HCT116 (cell line): ENCODE data around the gene FNDC5. TPM values are rescaled to one million over a fixed set of nuclear protein-coding genes. Genes with fewer than 3 reads are reported as not detected.

Source experiments
- ATAC-seq: fragments of 200-7000 bp; cut with Tn5 transposase; 2 replicates; pipeline ENCODE4 v1.9.1; 2020; ENCODE audit warnings: mild to moderate bottlenecking, moderate library complexity
- Bru-seq: library from RNA; stranded (reverse); fragments of 400-500 nt; gene quantifications from one replicate; lab custom pipeline; 2021; lab: Mats Ljungman, UMichigan
- BruChase-seq, 2 experiments: library from RNA; stranded (reverse); fragments of 400-500 nt; gene quantifications; one replicate each; lab custom pipeline; 2021; lab: Mats Ljungman, UMichigan
- BruUV-seq: library from RNA; stranded (reverse); fragments of 400-500 nt; replicated peaks from 2 replicates; lab custom pipeline; 2021; lab: Mats Ljungman, UMichigan
- CTCF ChIA-PET: fragments of 300-600 bp; sonication (Branson Sonifier 250); formaldehyde crosslinking; loops from one replicate; lab custom pipeline; 2021; ENCODE audit warnings: antibody characterized with exemption; lab: Charles Lee
- POLR2A ChIA-PET: fragments of 300-600, 350-600 bp; sonication (Branson Sonifier 250); formaldehyde crosslinking; loops from one replicate; lab custom pipeline; 2021; ENCODE audit warnings: antibody characterized with exemption; lab: Charles Lee
- RAD21 ChIA-PET, 2 experiments: fragments of 300-600 bp; sonication (Branson Sonifier 250); formaldehyde crosslinking; loops; one replicate each; lab custom pipeline; 2023; ENCODE audit warnings: low total read pairs in 2 of 2; ENCODE audit not compliant: uncharacterized antibody in 2 of 2, unreplicated experiment in 2 of 2, low non-redundant PET in 1 of 2; lab: Charles Lee
- DNase-seq: peaks from one replicate; pipeline ENCODE4 v3.0.0-alpha.2; 2010; ENCODE audit warnings: low read depth, low spot score
- H2AFZ ChIP-seq: fragments of 200-600 bp; shearing (Covaris generic), sonication (generic); 2 replicates; pipeline ENCODE4 v1.6.1; 2017; ENCODE audit warnings: low read depth, mixed run types, mixed read lengths, antibody characterized with exemption, low read length; ENCODE audit not compliant: poor library complexity, severe bottlenecking
- H3K27ac ChIP-seq: 2 replicates; pipeline ENCODE4 v1.5.1; 2012; ENCODE audit warnings: low read depth, low read length
- H3K27me3 ChIP-seq: fragments of 200-600 bp; sonication (generic); 2 replicates; pipeline ENCODE4 v1.6.1; 2016; ENCODE audit warnings: mixed run types, low read length, mixed read lengths; ENCODE audit not compliant: insufficient read depth
- H3K36me3 ChIP-seq, 2 experiments: fragments of 200-500 bp in 1 of 2; fragments of 200-600 bp in 1 of 2; sonication (Bioruptor generic) in 1 of 2; sonication (generic) in 1 of 2; 2 replicates each; pipeline versions ENCODE4 v1.5.1 to v1.6.1; 2014 to 2016; ENCODE audit warnings: low read length in 2 of 2, inconsistent platforms in 1 of 2, mixed read lengths in 1 of 2, mixed run types in 1 of 2; ENCODE audit not compliant: insufficient read depth in 2 of 2, control insufficient read depth in 1 of 2
- H3K4me1 ChIP-seq, 2 experiments: fragments of 200-600 bp in 1 of 2; sonication (generic) in 1 of 2; 2 replicates each; pipeline versions ENCODE4 v1.5.1 to v1.6.1; 2012 to 2017; ENCODE audit warnings: low read length in 2 of 2, inconsistent platforms in 1 of 2, mild to moderate bottlenecking in 1 of 2, mixed read lengths in 1 of 2, mixed run types in 1 of 2, moderate library complexity in 1 of 2; ENCODE audit not compliant: insufficient read depth in 2 of 2, control insufficient read depth in 1 of 2
- H3K4me2 ChIP-seq: fragments of 200-600 bp; sonication (generic); 2 replicates; pipeline ENCODE4 v1.6.1; 2017; ENCODE audit warnings: mixed run types, low read length, mixed read lengths
- H3K4me3 ChIP-seq, 2 experiments: fragments of 200-600 bp in 1 of 2; sonication (generic) in 1 of 2; replicated peaks in 1 of 2; 2 replicates each; pipeline ENCODE4 v1.5.1; 2011 to 2016; ENCODE audit warnings: low read length in 2 of 2, control low read depth in 1 of 2, low read depth in 1 of 2, mild to moderate bottlenecking in 1 of 2, mixed read lengths in 1 of 2, mixed run types in 1 of 2
- H3K79me2 ChIP-seq: fragments of 200-600 bp; sonication (generic); 2 replicates; pipeline ENCODE4 v1.6.1; 2017; ENCODE audit warnings: mild to moderate bottlenecking, mixed run types, low read length, moderate library complexity, mixed read lengths; ENCODE audit not compliant: insufficient read depth
- H3K9ac ChIP-seq: fragments of 200-600 bp; sonication (generic); 2 replicates; pipeline ENCODE4 v1.6.1; 2016; ENCODE audit warnings: low read length, mixed read lengths
- H3K9me2 ChIP-seq: fragments of 200-600 bp; sonication (generic), shearing (Covaris generic); 2 replicates; pipeline ENCODE4 v1.6.1; 2017; ENCODE audit warnings: mixed run types, mild to moderate bottlenecking, moderate library complexity; ENCODE audit not compliant: insufficient read depth
- H3K9me3 ChIP-seq, 2 experiments: fragments of 200-500 bp in 1 of 2; fragments of 200-600 bp in 1 of 2; sonication (Bioruptor generic) in 1 of 2; sonication (generic) in 1 of 2; 2 replicates each; pipeline ENCODE4 v1.6.1; 2014 to 2017; ENCODE audit warnings: low read length in 2 of 2, mixed read lengths in 2 of 2, inconsistent platforms in 1 of 2, low read depth in 1 of 2, mild to moderate bottlenecking in 1 of 2, mixed run types in 1 of 2, moderate library complexity in 1 of 2; ENCODE audit not compliant: control insufficient read depth in 1 of 2, insufficient read depth in 1 of 2
- H4K20me1 ChIP-seq: fragments of 200-600 bp; sonication (generic), shearing (Covaris generic); 2 replicates; pipeline ENCODE4 v1.6.1; 2017; ENCODE audit warnings: mixed run types, mild to moderate bottlenecking, moderate library complexity; ENCODE audit not compliant: insufficient read depth
- ATF3 ChIP-seq: IDR thresholded peaks from 2 replicates; pipeline ENCODE4 v1.6.1; 2012
- CBX3 ChIP-seq: IDR thresholded peaks from 2 replicates; pipeline ENCODE4 v1.6.1; 2012; ENCODE audit warnings: low read depth
- CEBPB ChIP-seq: IDR thresholded peaks from 2 replicates; pipeline ENCODE4 v1.6.1; 2012; ENCODE audit warnings: low read depth
- EZH2 ChIP-seq: fragments of 200-600 bp; sonication (generic); IDR thresholded peaks from 2 replicates; pipeline ENCODE4 v1.6.1; 2017; ENCODE audit warnings: antibody characterized with exemption, mixed run types
- EZH2phosphoT487 ChIP-seq: fragments of 200-600 bp; IDR thresholded peaks from 2 replicates; pipeline ENCODE4 v1.6.1; 2018; ENCODE audit warnings: antibody characterized with exemption, borderline replicate concordance
- FOSL1 ChIP-seq: IDR thresholded peaks from 2 replicates; pipeline ENCODE4 v1.6.1; 2012; ENCODE audit warnings: low read depth
- JUND ChIP-seq: IDR thresholded peaks from 2 replicates; pipeline ENCODE4 v1.6.1; 2012
- MAX ChIP-seq: IDR thresholded peaks from 2 replicates; pipeline ENCODE4 v1.6.1; 2012
- SIN3A ChIP-seq: IDR thresholded peaks from 2 replicates; pipeline ENCODE4 v1.6.1; 2012; ENCODE audit warnings: low read depth
- SRF ChIP-seq: IDR thresholded peaks from 2 replicates; pipeline ENCODE4 v1.6.1; 2012; ENCODE audit warnings: low read depth
- YY1 ChIP-seq: IDR thresholded peaks from 2 replicates; pipeline ENCODE4 v1.6.1; 2011; ENCODE audit warnings: low read length, low read depth, moderate library complexity, mild to moderate bottlenecking; ENCODE audit not compliant: insufficient replicate concordance; ENCODE audit errors: extremely low read depth
- ZFX ChIP-seq: fragments of 450-650 bp; IDR thresholded peaks from 2 replicates; pipeline ENCODE4 v1.6.1; 2017
- ZNF274 ChIP-seq: fragments of 200-500 bp; sonication (Bioruptor generic); IDR thresholded peaks from 2 replicates; pipeline ENCODE4 v1.6.1; 2014; ENCODE audit warnings: mild to moderate bottlenecking, low read depth, low read length, inconsistent platforms
- intact Hi-C: fragments of 100-400 bp; cut with micrococcal nuclease; formaldehyde crosslinking; loops from 2 replicates; pipeline ENCODE4 v1.10.0; 2022
- long read RNA-seq: library from polyadenylated mRNA; unstranded; transcript quantifications from one replicate; pipeline ENCODE4 v2.0.0, GENCODE V29; 2021; ENCODE audit not compliant: unreplicated experiment
- polyA plus RNA-seq: library from polyadenylated mRNA; unstranded; fragments of >200 nt; gene quantifications from 2 replicates; pipeline ENCODE4 v1.2.1, GENCODE V29; 2012; ENCODE audit warnings: missing spikeins
- total RNA-seq: library from RNA; stranded (reverse); gene quantifications from one replicate; pipeline ENCODE4 v1.2.1, GENCODE V29; 2021; ENCODE audit not compliant: unreplicated experiment
- TF ChIP-seq, protein P1 (sequence below): IDR thresholded peaks from 2 replicates; pipeline ENCODE4 v1.6.1; 2011; ENCODE audit warnings: mild to moderate bottlenecking, low read length, moderate library complexity; ENCODE audit not compliant: insufficient replicate concordance; ENCODE audit errors: extremely low read depth
- TF ChIP-seq, protein P2 (sequence below): IDR thresholded peaks from 2 replicates; pipeline ENCODE4 v1.6.1; 2012; ENCODE audit warnings: low read depth

Gene FNDC5
- total RNA-seq (not detected), Bru-seq, nascent RNA (not detected), BruChase-seq, experiment 1, labeled RNA remaining after a 6-hour chase (percentile 14 among the genes with signal in this experiment), BruChase-seq, experiment 2, labeled RNA remaining after a 2-hour chase (percentile 15 among the genes with signal in this experiment)
- polyA plus RNA-seq: 0.18 TPM in 1 of 2 replicates, not detected in the other
- long read RNA-seq: 0 reads

- no peaks in the 10 kb centered on the region for H4K20me1 ChIP-seq
- DNase-seq (no peak), ATAC-seq (no peak)
- no peaks in the 10 kb centered on the region for H3K9me2 ChIP-seq
- RAD21 ChIA-PET: no interaction called here
- TF ChIP-seq YY1: no peak
- no peak for TF ChIP-seq EZH2
- TF ChIP-seq, protein P1, sequence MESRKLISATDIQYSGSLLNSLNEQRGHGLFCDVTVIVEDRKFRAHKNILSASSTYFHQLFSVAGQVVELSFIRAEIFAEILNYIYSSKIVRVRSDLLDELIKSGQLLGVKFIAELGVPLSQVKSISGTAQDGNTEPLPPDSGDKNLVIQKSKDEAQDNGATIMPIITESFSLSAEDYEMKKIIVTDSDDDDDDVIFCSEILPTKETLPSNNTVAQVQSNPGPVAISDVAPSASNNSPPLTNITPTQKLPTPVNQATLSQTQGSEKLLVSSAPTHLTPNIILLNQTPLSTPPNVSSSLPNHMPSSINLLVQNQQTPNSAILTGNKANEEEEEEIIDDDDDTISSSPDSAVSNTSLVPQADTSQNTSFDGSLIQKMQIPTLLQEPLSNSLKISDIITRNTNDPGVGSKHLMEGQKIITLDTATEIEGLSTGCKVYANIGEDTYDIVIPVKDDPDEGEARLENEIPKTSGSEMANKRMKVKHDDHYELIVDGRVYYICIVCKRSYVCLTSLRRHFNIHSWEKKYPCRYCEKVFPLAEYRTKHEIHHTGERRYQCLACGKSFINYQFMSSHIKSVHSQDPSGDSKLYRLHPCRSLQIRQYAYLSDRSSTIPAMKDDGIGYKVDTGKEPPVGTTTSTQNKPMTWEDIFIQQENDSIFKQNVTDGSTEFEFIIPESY: no peak
- no peak for TF ChIP-seq SIN3A
- no peak for TF ChIP-seq CBX3
- no peak for TF ChIP-seq SRF
- no peak for TF ChIP-seq JUND
- TF ChIP-seq ZNF274: no peak
- TF ChIP-seq ZFX: no peak
- no peak for TF ChIP-seq EZH2phosphoT487
- TF ChIP-seq MAX: no peak
- no peak for TF ChIP-seq CEBPB
- TF ChIP-seq ATF3: no peak
- TF ChIP-seq, protein P2, sequence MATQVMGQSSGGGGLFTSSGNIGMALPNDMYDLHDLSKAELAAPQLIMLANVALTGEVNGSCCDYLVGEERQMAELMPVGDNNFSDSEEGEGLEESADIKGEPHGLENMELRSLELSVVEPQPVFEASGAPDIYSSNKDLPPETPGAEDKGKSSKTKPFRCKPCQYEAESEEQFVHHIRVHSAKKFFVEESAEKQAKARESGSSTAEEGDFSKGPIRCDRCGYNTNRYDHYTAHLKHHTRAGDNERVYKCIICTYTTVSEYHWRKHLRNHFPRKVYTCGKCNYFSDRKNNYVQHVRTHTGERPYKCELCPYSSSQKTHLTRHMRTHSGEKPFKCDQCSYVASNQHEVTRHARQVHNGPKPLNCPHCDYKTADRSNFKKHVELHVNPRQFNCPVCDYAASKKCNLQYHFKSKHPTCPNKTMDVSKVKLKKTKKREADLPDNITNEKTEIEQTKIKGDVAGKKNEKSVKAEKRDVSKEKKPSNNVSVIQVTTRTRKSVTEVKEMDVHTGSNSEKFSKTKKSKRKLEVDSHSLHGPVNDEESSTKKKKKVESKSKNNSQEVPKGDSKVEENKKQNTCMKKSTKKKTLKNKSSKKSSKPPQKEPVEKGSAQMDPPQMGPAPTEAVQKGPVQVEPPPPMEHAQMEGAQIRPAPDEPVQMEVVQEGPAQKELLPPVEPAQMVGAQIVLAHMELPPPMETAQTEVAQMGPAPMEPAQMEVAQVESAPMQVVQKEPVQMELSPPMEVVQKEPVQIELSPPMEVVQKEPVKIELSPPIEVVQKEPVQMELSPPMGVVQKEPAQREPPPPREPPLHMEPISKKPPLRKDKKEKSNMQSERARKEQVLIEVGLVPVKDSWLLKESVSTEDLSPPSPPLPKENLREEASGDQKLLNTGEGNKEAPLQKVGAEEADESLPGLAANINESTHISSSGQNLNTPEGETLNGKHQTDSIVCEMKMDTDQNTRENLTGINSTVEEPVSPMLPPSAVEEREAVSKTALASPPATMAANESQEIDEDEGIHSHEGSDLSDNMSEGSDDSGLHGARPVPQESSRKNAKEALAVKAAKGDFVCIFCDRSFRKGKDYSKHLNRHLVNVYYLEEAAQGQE: no peak
- no peak for TF ChIP-seq FOSL1
- no peaks in the 10 kb centered on the region for H3K27me3 ChIP-seq
- H3K4me1 ChIP-seq: 0 out of 4 replicates have a peak, but pooled peaks cover 2 to 3% of the 10 kb centered on the region in 2 experiments
- no peak within 1 kb of the TSS for H3K27ac ChIP-seq
- no peaks in the 10 kb centered on the region for H3K9me3 ChIP-seq
- CTCF ChIA-PET: interaction anchor here (1.0 kb wide), 1 partner anchor 21 kb away, joined by 3 read pairs; no protein-coding TSS in a partner anchor
- BruUV-seq: no TSS peak
- no peak within 1 kb of the TSS for H3K4me2 ChIP-seq
- POLR2A ChIA-PET: no interaction called here
- no peaks in the 10 kb centered on the region for H3K36me3 ChIP-seq
- H2AFZ ChIP-seq: no peak within 1 kb of the TSS
- intact Hi-C loops: no loop called here
- no peaks in the 10 kb centered on the region for H3K79me2 ChIP-seq
- H3K4me3 ChIP-seq: no peak within 1 kb of the TSS
- H3K9ac ChIP-seq: no peak within 1 kb of the TSS
Measured at GRCh38 chr1:32870615-32871363, at the start of gene FNDC5. TSS of gene FNDC5 (minus strand) at chr1:32870912.
